ENCODE measurements around the gene IGFL2. TPM values are rescaled to one million over a fixed set of nuclear protein-coding genes. Genes with fewer than 3 reads are reported as not detected.

Gene IGFL2
- total and polyA plus RNA-seq, 9 of the 15 experiments (the other 6 are each of a cell fraction or from before 2014, with no cell fraction given) = 0.42 to 1.7 (median 0.75) TPM; not detected in 2

- ChIA-PET CTCF (ENCODE audit: low intra/inter-chr PET ratio) (interaction anchor here (1.2 kb wide), 1 partner anchor 70 kb away, joined by 3 read pairs; no protein-coding TSS in a partner anchor), POLR2A (no interaction called here)
- H3K9me3 ChIP-seq (replicated peaks; ENCODE audit: control insufficient read depth, insufficient read depth, low read depth, low read length) = no peaks in the 10 kb centered on the region
- FAIRE-seq (no peak), DNase-seq (ENCODE audit: extremely low read depth in 1 of 4, low spot score in 3 of 4) (no peak), ATAC-seq (no peak)
- intact Hi-C loops (cut with micrococcal nuclease) (no loop called here), in situ Hi-C loops (cut with MboI) (no loop called here)
- 73% methylated on average over 3 of the region's 3 CpGs for WGBS (ENCODE audit: insufficient coverage, low coverage, missing lambda C conversion rate)
- BruUV-seq (replicated peaks) = no TSS peak
- no peaks in the 10 kb centered on the region for H3K79me2 ChIP-seq (ENCODE audit: control insufficient read depth, insufficient read depth, low read length)
- H2AFZ ChIP-seq (ENCODE audit: low read depth, low read length) = no peak overlapping the region
- no peak overlapping the region for H3K27ac ChIP-seq (ENCODE audit: extremely low read depth, low read depth, low read length)
- no peaks in the 10 kb centered on the region for H3K9me1 ChIP-seq (ENCODE audit: control insufficient read depth, insufficient read depth, low read length)
- no peaks in the 10 kb centered on the region for H3K36me3 ChIP-seq (ENCODE audit: control insufficient read depth, insufficient read depth, low read length)
- H3K4me2 ChIP-seq (ENCODE audit: insufficient read depth, low read length) = no peak overlapping the region
- H3K9ac ChIP-seq (ENCODE audit: insufficient read depth in 1 of 2, low read depth in 2 of 2, low read length in 2 of 2) = no peak overlapping the region
- no peaks in the 10 kb centered on the region for H4K20me1 ChIP-seq (replicated peaks; ENCODE audit: control insufficient read depth, insufficient read depth, low read length)
- no peak overlapping the region for H3K4me3 ChIP-seq
- H3K4me1 ChIP-seq (replicated peaks in 1 of 2; ENCODE audit: control insufficient read depth in 2 of 2, insufficient read depth in 2 of 2, low read length in 2 of 2) = peaks cover 6 to 7% of the 10 kb centered on the region in 2 experiments; a peak in 4 of 5 replicates
- no peaks in the 10 kb centered on the region; a peak in 1 of 5 replicates for H3K27me3 ChIP-seq (ENCODE audit: control insufficient read depth in 2 of 2, insufficient read depth in 2 of 2, low read length in 2 of 2)
- TF ChIP-seq ZNF407 (IDR thresholded peaks at IDR 0.05; ENCODE audit: low read depth) (no peak), ZFX (CRISPR knock-in tag; IDR thresholded peaks at IDR 0.05) (peak; percentile 9; the same call in 1 of the 2 replicates), HNRNPUL1 (IDR thresholded peaks at IDR 0.05; ENCODE audit: low read length) (no peak), CREB5 (CRISPR knock-in tag; IDR thresholded peaks at IDR 0.05) (peak; percentile 44; the same call in 1 of the 2 replicates), NFIX (CRISPR knock-in tag; IDR thresholded peaks at IDR 0.05; ENCODE audit: low read depth) (no peak), MITF (IDR thresholded peaks at IDR 0.05) (no peak), ZNF696 (CRISPR knock-in tag; conservative IDR thresholded peaks at IDR 0.05) (0 out of 2 replicates have a peak, but pooled peaks have one; percentile 80)
Observed at GRCh38 chr19:46195104-46195503, 47.1 kb downstream of the IGFL2 start.

Measured in K562 (cell line).